BLaER1 treated with 17β-estradiol and CSF1 and Interleukin-3, amounts not matched to agents 10 nM and 100 nM (cell line): ENCODE results near the gene LRRC15.

Source experiments
- H3K27ac ChIP-seq, 11 experiments: shearing (Covaris generic); formaldehyde crosslinking; 2 replicates each; pipeline ENCODE4 v1.8.1; 2022
- H3K27me3 ChIP-seq, 11 experiments: shearing (Covaris generic); formaldehyde crosslinking; 2 replicates each; pipeline ENCODE4 v1.8.1; 2022
- H3K36me3 ChIP-seq, 11 experiments: shearing (Covaris generic); formaldehyde crosslinking; 2 replicates each; pipeline ENCODE4 v1.8.1; 2022
- H3K4me1 ChIP-seq, 10 experiments: shearing (Covaris generic); formaldehyde crosslinking; 2 replicates each; pipeline ENCODE4 v1.8.1; 2022
- H3K4me2 ChIP-seq, 11 experiments: shearing (Covaris generic); formaldehyde crosslinking; 2 replicates each; pipeline ENCODE4 v1.8.1; 2022
- H3K4me3 ChIP-seq, 10 experiments: shearing (Covaris generic); formaldehyde crosslinking; 2 replicates each; pipeline ENCODE4 v1.8.1; 2022
- H3K9ac ChIP-seq, 11 experiments: shearing (Covaris generic); formaldehyde crosslinking; 2 replicates each; pipeline ENCODE4 v1.8.1; 2022
- H3K9me3 ChIP-seq, 11 experiments: shearing (Covaris generic); formaldehyde crosslinking; replicated peaks in 1 of 11; 2 replicates each; pipeline ENCODE4 v1.8.1; 2022
- H4K20me1 ChIP-seq, 11 experiments: shearing (Covaris generic); formaldehyde crosslinking; 2 replicates each; pipeline ENCODE4 v1.8.1; 2022
- Cebpa-rat ChIP-seq, 11 experiments: shearing (Covaris generic); IDR thresholded peaks; 2 replicates each; pipeline ENCODE4 v1.8.1; 2022

Gene LRRC15

DNA sequence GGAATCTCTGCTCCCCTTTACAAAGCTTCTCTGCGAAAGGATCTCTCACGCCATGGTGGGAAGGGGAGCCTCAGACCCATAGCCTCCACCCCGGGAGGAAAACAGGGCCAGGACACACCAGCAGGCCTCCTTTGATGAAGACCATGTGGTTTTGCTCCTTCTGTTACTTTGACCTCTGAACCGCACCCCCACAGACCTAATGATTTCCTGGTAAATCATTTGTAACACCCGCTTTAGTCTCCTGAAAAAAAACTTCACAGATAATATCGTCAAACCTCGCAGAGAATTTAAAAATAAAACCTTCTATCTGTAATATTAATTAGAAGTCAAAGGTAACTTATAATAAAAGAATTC is 36.7 kb downstream of the LRRC15 start:
- Histone ChIP-seq H3K27ac (no peak overlapping the region), H3K4me1 (peaks cover 15 to 36% (median 25%) of the 10 kb centered on the region in 10 experiments), H3K36me3 (no peaks in the 10 kb centered on the region), H4K20me1 (no peaks in the 10 kb centered on the region; a peak in 2 of 22 replicates), H3K4me3 (peak overlapping the region in 1 of 10 experiments; percentile 62; a peak in 3 of 20 replicates), H3K9ac (no peak overlapping the region), H3K4me2 (peak overlapping the region in 4 of 11 experiments; percentile 87 to 97 (median 94); a peak in 7 of 22 replicates), H3K9me3 (no peaks in the 10 kb centered on the region), H3K27me3 (peaks cover 20 to 37% (median 27%) of the 10 kb centered on the region in 11 experiments)
- TF ChIP-seq Cebpa-rat (IDR thresholded peaks at IDR 0.05): no peak

GRCh38 chr3:194330579-194330978 is 39.0 kb downstream of the LRRC15 start:
- no peak overlapping the region for H3K4me3 ChIP-seq
- H3K27me3 ChIP-seq: peaks cover 20 to 34% (median 26%) of the 10 kb centered on the region in 11 experiments
- TF ChIP-seq Cebpa-rat (IDR thresholded peaks at IDR 0.05): no peak
- 0 out of 22 replicates have a peak overlapping the region, but pooled peaks of 1 of the 11 experiments have one; percentile 36 for H3K9ac ChIP-seq
- H4K20me1 ChIP-seq: no peaks in the 10 kb centered on the region; a peak in 2 of 22 replicates
- H3K4me2 ChIP-seq: peak overlapping the region in 10 of 11 experiments; percentile 8 to 58 (median 40); a peak in 16 of 22 replicates
- peaks cover 11 to 20% (median 17%) of the 10 kb centered on the region in 10 experiments for H3K4me1 ChIP-seq
- H3K36me3 ChIP-seq: no peaks in the 10 kb centered on the region
- no peak overlapping the region for H3K27ac ChIP-seq
- peaks cover 0 to 16% (median 6%) of the 10 kb centered on the region in 11 experiments; a peak in 9 of 22 replicates for H3K9me3 ChIP-seq

- no peak overlapping the region for H3K4me3 ChIP-seq
- H4K20me1 ChIP-seq: no peaks in the 10 kb centered on the region; a peak in 2 of 22 replicates
- no peak for TF ChIP-seq Cebpa-rat (IDR thresholded peaks at IDR 0.05)
- H3K9me3 ChIP-seq: peaks cover 0 to 20% (median 7%) of the 10 kb centered on the region in 11 experiments; a peak in 9 of 22 replicates
- no peaks in the 10 kb centered on the region for H3K36me3 ChIP-seq
- no peak overlapping the region for H3K27ac ChIP-seq
- H3K27me3 ChIP-seq: peaks cover 20 to 31% (median 25%) of the 10 kb centered on the region in 11 experiments
- no peak overlapping the region for H3K9ac ChIP-seq
- peaks cover 8 to 17% (median 15%) of the 10 kb centered on the region in 10 experiments; a peak in 19 of 20 replicates for H3K4me1 ChIP-seq
- peak overlapping the region in 9 of 11 experiments; percentile 8 to 58 (median 48); a peak in 13 of 22 replicates for H3K4me2 ChIP-seq
These were observed 39.4 kb downstream of the LRRC15 start for GRCh38 chr3:194330160-194330559.

DNA sequence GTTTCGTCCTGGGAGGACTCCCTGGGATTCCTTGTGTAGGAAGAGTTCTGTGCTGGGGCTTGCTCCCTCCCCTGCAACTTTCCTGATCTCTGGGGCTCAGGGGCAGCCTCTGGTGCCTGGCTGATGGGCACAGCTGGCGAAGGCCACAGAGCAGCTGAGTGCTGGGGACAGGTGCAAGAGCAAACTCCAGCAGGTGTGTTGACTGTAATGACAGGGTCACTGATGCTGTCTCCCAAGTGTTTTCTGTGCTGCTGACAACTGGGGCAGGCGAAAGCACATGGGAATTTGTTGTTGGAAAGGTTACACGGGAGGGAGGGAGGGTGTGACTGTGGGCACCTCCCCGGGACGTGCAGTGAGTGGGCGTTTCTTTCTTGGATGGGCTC is 40.0 kb downstream of the LRRC15 start:
- no peak for TF ChIP-seq Cebpa-rat (IDR thresholded peaks at IDR 0.05)
- H3K9ac ChIP-seq: no peak overlapping the region
- H3K4me1 ChIP-seq: peaks cover 8 to 17% (median 15%) of the 10 kb centered on the region in 10 experiments; a peak in 19 of 20 replicates
- H4K20me1 ChIP-seq: no peaks in the 10 kb centered on the region; a peak in 2 of 22 replicates
- H3K4me3 ChIP-seq: no peak overlapping the region
- no peak overlapping the region for H3K27ac ChIP-seq
- H3K9me3 ChIP-seq: peaks cover 0 to 21% (median 7%) of the 10 kb centered on the region in 11 experiments; a peak in 9 of 22 replicates
- peaks cover 20 to 31% (median 23%) of the 10 kb centered on the region in 11 experiments for H3K27me3 ChIP-seq
- H3K4me2 ChIP-seq: peak overlapping the region in 1 of 11 experiments; percentile 6; a peak in 1 of 22 replicates
- no peaks in the 10 kb centered on the region for H3K36me3 ChIP-seq

- no peak overlapping the region for H3K27ac ChIP-seq
These were observed 40.5 kb downstream of the LRRC15 start for GRCh38 chr3:194328942-194329582.

DNA sequence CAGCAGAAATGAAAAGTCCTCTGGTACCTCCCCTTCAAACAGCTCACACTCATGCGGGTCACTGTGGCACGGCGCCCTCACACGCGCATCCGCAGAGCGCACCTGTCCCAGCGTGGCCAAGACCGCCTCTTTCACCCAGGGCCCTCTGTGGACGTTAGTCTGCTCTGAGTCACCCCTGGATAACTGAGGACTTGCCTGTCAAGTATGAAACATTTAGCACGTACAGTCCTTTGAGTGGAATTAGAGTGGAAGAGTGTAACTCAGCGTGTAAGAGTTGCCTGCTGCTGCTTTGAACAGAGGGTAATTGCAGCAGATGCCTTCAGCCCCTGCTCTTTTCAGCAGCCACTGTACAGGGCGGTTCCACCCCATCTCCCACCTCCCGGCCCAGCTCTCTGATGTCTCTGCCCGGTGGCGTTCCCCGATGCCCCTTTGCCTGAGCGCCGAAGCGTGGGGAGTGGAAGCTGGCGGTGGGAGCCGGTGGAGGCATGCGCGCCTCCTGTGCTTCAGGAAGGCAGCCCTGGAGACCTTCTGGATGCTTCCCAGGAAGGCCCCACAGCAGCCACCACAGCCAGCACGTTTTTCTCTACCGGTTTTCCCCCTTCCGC is 41.4 kb downstream of the LRRC15 start:
- Histone ChIP-seq H3K36me3 (no peaks in the 10 kb centered on the region), H4K20me1 (no peaks in the 10 kb centered on the region; a peak in 2 of 22 replicates), H3K9me3 (peaks cover 0 to 21% (median 7%) of the 10 kb centered on the region in 11 experiments; a peak in 9 of 22 replicates), H3K4me1 (peaks cover 8 to 22% (median 16%) of the 10 kb centered on the region in 10 experiments; a peak in 19 of 20 replicates), H3K4me2 (no peak overlapping the region), H3K27me3 (peaks cover 14 to 26% (median 18%) of the 10 kb centered on the region in 11 experiments), H3K4me3 (no peak overlapping the region), H3K9ac (no peak overlapping the region), H3K27ac (no peak overlapping the region)
- no peak for TF ChIP-seq Cebpa-rat (IDR thresholded peaks at IDR 0.05)

More at GRCh38 chr3:194328942-194329582, 40.5 kb downstream of the LRRC15 start:
- no peak overlapping the region for H3K9ac ChIP-seq
- H4K20me1 ChIP-seq: no peaks in the 10 kb centered on the region; a peak in 2 of 22 replicates
- peaks cover 0 to 21% (median 7%) of the 10 kb centered on the region in 11 experiments; a peak in 9 of 22 replicates for H3K9me3 ChIP-seq
- H3K4me3 ChIP-seq: no peak overlapping the region
- no peak for TF ChIP-seq Cebpa-rat (IDR thresholded peaks at IDR 0.05)
- H3K36me3 ChIP-seq: no peaks in the 10 kb centered on the region
- peak overlapping the region in 1 of 11 experiments; percentile 6; a peak in 1 of 22 replicates for H3K4me2 ChIP-seq
- H3K4me1 ChIP-seq: peaks cover 8 to 21% (median 18%) of the 10 kb centered on the region in 10 experiments; a peak in 19 of 20 replicates
- H3K27me3 ChIP-seq: peaks cover 20 to 31% (median 23%) of the 10 kb centered on the region in 11 experiments

GRCh38 chr3:194327218-194328052 is 42.1 kb downstream of the LRRC15 start:
- Histone ChIP-seq H3K9me3 (peaks cover 0 to 21% (median 7%) of the 10 kb centered on the region in 11 experiments; a peak in 9 of 22 replicates), H4K20me1 (no peaks in the 10 kb centered on the region; a peak in 2 of 22 replicates), H3K27me3 (peaks cover 7 to 19% (median 10%) of the 10 kb centered on the region in 11 experiments), H3K27ac (no peak overlapping the region), H3K9ac (no peak overlapping the region), H3K36me3 (no peaks in the 10 kb centered on the region), H3K4me2 (no peak overlapping the region), H3K4me1 (peaks cover 8 to 27% (median 16%) of the 10 kb centered on the region in 10 experiments; a peak in 19 of 20 replicates), H3K4me3 (no peak overlapping the region)
- TF ChIP-seq Cebpa-rat (IDR thresholded peaks at IDR 0.05): no peak

- H3K4me1 ChIP-seq: peaks cover 8 to 29% (median 16%) of the 10 kb centered on the region in 10 experiments; a peak in 19 of 20 replicates
- no peaks in the 10 kb centered on the region for H3K36me3 ChIP-seq
- H3K4me3 ChIP-seq: no peak overlapping the region
- H3K4me2 ChIP-seq: no peak overlapping the region
- peaks cover 0 to 21% (median 7%) of the 10 kb centered on the region in 11 experiments; a peak in 9 of 22 replicates for H3K9me3 ChIP-seq
- H4K20me1 ChIP-seq: no peaks in the 10 kb centered on the region; a peak in 1 of 22 replicates
- no peak for TF ChIP-seq Cebpa-rat (IDR thresholded peaks at IDR 0.05)
- H3K27ac ChIP-seq: no peak overlapping the region
- no peak overlapping the region for H3K9ac ChIP-seq
- H3K27me3 ChIP-seq: peaks cover 1 to 13% (median 5%) of the 10 kb centered on the region in 11 experiments; a peak in 20 of 22 replicates
These were observed 42.6 kb downstream of the LRRC15 start for GRCh38 chr3:194326968-194327217.
